Measurements from ENCODE around the gene BRME1.
"Not testable (repeated sequence)": the region's sequence is repeated elsewhere in the genome, so short reads cannot be mapped to it uniquely, and the experiment has no call there.

The BRME1 gene

DNA sequence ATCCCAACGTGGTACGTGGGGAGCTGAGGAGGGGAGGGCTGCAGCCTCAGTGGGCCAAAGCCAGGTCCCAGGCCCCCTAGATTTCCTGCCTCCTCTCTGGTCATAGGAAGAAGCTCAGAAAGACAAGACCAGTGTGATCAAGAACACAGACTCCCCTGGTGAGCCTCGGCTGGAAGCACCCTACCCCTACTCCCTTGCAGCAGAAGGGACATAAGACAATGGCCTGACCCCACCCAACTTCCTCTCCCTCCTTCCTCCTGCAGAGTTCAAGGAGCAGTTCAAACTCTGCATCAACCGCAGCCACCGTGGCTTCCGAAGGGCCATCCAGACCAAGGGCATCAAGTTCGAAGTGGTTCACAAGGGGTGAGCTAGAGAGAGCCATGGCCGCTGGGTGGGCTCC lies 20.8 kb upstream of the BRME1 start:
- DNase-seq (ENCODE audit: low read depth) = no peak

DNA sequence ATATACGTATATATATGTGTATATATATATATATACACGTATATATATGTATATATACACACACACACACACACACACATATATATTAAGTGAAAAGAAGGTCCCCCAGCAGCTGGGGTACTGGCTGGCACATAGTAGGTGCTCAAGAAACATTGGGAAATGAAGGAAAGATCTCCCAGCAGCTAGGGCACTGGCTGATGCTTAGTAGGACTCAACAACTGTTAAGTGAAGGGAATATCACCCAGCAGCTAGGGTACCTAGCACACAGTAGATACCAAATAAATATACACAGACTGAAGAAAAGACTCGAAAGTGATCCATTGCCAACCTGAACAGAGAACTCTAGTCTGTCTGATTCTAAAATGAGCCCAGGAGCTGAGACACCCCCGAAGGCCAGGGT lies 20.1 kb upstream of the BRME1 start:
- DNase-seq (ENCODE audit: low read depth) = no peak

DNA sequence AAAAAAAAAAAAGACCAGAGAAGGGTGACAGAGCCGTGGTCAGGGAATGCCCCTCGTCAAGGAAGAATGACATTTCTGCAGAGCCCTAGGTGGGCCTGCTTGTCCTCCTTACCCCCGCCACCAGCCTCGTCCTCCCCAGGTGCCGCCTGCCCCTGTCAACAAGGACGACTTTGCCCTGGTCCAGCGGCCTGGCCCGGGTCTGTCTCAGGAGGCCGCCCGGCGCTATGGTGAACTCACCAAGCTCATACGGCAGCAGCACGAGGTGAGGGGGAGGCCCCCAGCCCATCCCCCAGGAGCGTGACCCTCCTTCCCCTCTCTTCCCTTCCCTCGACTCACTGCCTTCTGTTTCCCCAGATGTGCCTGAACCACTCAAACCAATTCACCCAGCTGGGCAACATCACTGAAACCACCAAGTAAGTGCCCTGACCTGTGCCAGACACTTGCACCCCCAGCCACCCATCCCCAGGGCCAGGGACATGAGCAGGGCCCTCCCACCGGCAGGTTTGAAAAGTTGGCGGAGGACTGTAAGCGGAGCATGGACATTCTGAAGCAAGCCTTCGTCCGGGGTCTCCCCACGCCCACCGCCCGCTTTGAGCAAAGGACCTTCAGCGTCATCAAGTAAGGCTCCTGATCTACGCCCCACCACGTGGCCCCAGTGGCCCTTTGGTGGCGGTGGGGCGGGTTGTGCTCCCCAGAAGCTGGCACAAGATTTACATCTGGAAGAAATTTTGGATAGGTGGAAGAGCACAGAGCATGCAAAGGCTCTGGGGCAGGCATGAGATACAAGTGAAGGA lies 17.5 kb upstream of the BRME1 start:
- DNase-seq (ENCODE audit: low read depth) = no peak

DNA sequence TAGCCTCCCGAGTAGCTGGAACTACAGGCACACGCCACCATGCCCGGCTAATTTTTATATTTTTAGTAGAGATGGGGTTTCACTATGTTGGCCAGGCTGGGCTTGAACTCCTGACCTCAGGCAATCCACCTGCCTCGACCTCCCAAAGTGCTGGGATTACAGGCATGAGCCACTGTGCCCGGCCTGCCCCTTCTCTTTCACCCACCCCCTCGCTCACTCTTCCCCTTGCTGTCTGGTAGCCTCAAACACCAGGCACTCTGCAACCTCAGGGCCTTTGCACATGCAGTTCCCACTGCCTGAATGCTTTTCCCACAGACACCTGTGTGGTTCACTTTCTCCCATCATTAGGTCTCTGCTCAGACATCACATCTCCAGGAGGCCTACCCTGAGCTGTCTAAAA lies 16.2 kb upstream of the BRME1 start:
- not testable (repeated sequence) for DNase-seq (ENCODE audit: low read depth)

DNA sequence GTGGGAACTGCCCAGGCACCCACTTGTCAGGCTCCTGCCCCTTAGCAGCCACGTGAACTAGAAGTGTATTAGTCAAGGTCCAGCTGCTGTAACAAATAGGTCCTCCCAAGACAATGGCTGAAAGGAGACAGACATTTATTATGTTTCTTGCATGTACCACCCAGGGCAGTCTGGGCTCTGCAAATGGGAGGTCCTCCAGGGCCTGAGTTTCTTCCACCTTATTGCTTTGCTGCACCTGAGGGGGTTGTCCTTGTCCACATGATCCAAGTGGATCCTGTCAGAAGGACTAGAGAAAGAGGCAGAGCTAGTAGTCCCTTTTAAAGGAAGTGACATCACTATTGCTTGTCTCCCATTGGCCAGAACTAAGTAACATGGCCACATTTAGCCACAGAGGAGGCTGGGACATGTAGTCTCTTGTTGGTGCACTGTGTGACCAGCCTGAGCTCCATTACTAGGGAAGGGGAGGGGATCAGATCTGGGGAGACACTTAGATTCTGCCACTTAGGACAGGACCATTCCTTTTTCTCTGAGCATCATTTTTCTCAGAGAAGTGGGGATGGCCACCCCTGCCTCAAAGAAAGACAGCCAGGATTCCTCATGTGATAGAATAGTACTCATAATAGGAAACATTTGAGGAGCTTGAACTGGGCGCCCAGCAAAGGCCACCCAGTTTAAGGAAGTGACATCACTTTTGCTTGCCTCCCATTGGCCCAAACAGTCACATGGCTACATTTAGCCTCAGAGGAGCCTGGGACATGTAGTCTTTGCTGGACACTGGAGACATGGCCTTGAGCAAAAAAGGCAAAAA lies 15.2 kb upstream of the BRME1 start:
- DNase-seq (ENCODE audit: low read depth) = peak; percentile 55

DNA sequence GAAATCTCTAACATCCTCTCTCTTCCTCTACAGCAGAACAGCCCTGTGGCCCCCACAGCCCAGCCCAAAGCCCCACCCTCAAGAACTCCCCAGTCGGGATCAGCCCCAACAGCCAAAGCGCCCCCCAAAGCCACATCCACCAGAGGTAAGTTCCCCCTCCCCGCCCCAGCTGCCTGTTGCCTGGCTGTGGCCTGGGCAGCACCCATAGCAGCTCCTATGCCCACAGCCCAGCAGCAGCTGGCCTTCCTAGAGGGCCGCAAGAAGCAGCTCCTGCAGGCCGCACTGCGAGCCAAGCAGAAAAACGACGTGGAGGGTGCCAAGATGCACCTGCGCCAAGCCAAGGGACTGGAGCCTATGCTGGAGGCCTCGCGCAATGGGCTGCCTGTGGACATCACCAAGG lies 14.6 kb upstream of the BRME1 start:
- DNase-seq (ENCODE audit: low read depth) = no peak

DNA sequence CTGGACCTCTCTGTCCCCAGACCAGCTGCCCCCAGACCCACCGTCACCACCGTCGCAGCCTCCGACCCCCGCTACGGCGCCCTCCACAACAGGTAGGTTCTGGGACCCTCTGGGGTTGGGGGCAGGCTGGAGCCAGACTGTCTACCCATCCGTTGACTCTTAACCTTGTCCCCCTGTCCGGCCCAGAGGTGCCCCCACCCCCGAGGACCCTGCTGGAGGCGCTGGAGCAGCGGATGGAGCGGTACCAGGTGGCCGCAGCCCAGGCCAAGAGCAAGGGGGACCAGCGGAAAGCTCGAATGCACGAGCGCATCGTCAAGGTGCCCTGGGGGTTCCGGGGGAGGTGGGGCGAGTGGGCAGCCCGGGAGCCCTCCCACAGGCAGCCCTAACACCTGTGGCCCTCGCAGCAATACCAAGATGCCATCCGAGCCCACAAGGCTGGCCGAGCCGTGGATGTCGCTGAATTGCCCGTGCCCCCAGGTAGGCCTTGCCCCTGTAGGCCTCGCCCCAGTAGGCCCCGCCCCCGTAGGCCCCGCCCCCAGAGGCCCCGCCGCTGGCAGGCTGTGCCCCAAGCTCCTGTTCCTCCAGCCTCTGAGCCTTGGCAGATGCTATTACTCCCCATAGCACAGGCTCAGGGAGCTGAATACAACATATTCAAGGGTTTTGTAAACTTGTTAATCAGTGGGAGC lies 13.0 kb upstream of the BRME1 start:
- DNase-seq (ENCODE audit: low read depth) = no peak

DNA sequence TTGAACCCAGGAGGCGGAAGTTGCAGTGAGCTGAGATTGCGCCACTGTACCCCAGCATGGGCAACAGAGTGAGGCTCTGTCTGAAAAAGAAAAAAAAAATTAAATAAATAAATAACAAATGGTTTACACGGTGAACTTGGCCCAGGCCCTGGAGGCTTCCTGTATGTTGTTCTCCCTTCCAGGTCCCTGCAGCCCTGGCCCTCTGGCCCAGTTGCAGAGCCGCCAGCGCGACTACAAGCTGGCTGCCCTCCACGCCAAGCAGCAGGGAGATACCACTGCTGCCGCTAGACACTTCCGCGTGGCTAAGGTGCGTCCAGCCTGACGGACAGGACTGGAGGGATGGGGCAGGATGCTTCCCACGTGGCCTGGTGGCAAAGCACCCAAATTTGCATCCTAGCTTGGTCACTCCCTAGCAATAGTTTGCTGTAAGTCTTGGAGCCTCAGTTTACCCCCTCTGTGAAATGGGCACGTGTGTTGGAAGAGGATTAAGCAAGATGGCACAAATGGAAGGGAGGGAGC lies 12.0 kb upstream of the BRME1 start:
- DNase-seq (ENCODE audit: low read depth) = no peak

DNA sequence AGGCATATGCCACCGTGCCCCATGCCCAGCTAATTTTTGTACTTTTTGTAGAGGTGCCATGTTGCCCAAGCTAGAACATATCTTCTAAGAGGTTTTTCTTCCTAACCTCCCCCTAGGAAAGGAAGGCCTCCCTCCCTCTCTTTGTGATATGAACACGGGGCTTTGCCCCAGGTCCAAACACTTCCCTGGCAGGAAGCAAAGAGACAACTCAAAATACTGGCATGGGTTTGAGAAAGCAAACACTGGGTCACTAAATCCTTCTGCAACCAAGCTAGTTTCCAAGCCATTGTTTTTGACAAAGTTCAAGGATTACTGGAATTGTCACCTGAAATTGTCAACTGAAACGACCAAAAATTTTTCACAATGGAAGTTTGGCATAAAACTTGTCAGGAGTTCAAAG lies 8.9 kb upstream of the BRME1 start:
- DNase-seq (ENCODE audit: low read depth) = no peak

DNA sequence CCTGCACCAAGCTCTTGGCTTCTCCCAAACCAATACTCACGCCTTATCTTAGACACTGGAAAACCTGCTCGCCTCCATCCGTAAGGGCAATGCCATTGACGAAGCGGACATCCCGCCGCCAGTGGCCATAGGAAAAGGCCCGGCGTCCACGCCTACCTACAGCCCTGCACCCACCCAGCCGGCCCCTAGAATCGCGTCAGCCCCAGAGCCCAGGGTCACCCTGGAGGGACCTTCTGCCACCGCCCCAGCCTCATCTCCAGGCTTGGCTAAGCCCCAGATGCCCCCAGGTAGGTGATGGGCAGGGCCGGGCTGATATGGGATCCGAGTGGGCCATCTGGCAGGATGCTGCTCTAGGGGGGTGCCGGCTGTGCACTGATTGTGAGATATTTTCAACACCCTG lies 7.4 kb upstream of the BRME1 start:
- no peak for DNase-seq (ENCODE audit: low read depth)

DNA sequence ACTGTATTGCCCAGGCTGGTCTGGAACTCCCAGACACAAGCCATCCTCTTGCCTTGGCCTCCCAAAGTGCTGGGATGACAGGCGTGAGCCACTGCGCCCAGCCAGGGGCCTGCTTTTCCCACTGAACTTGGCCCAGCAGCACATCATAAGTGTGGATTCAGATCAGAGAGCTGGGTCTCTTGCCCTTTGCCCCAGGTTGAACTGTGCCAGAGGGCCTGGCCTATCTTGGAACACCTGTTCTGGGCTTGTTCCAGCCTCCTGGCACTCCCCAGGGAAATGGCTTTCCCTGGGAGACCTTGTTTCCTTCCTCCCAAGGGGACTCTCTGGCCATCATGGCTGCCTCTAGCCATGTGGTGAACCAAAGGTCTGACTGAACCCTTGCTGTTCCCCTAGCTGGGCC lies 3.5 kb upstream of the BRME1 start:
- no peak for DNase-seq (ENCODE audit: low read depth)

DNA sequence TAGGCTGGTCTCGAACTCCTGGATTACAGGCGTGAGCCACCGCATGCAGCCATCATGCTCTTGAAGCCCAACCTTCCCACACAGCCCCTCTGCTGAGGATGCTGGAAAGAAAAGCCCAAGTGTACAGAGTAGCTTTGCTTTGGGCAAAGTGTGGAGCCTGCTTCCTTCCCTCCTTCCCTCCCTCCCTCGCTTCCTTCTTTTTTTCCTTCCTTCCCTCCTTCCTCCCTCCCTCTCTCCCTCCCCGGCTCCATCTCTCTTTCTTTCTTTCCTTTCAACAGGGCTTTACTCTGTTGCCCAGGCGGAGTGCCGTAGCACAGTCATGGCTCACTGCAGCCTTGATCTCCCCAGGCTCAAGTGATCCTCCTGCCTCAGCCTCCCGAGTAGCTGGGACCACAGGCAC lies 2.8 kb upstream of the BRME1 start:
- DNase-seq (ENCODE audit: low read depth) = no peak

DNA sequence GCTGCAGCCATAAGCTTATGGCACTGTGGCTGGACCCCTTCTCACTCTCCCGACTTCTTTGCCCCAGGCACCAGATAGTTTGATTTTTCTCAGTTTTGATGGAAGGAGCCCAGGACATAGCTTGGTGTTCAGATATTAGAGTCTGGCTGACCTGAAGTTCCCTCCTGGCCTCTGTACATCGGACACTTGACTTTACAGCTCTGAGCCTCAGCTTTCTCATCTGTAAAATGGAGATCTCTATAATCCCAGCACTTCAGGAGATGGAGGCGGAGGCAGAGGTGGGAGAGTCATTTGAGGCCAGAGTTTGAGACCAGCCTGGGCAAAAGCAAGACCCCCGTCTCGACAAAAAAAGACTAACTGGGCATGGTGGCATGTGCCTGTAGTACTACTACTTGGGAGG lies 993 bp upstream of the BRME1 start:
- DNase-seq (ENCODE audit: low read depth) = no peak

DNA sequence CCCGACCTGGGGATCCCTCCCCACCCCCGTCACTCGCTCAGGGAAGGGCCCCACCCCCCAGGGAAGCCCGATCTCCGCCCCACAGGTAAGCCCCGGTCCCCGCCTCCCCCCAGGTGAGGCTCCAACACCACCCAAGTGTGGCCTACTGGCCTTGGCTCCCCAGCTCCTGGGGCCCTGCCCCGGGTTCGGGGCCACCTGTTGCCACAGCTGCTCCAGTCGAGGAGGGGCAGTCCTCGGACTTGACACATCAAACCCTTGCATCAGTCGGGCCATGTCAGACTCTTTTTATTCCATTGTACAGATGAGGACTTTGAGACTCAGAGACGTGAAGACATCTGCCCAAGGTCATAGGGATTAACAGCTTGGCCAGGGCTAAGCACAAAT lies 596 bp upstream of the BRME1 start:
- DNase-seq (ENCODE audit: low read depth) = no peak

DNA sequence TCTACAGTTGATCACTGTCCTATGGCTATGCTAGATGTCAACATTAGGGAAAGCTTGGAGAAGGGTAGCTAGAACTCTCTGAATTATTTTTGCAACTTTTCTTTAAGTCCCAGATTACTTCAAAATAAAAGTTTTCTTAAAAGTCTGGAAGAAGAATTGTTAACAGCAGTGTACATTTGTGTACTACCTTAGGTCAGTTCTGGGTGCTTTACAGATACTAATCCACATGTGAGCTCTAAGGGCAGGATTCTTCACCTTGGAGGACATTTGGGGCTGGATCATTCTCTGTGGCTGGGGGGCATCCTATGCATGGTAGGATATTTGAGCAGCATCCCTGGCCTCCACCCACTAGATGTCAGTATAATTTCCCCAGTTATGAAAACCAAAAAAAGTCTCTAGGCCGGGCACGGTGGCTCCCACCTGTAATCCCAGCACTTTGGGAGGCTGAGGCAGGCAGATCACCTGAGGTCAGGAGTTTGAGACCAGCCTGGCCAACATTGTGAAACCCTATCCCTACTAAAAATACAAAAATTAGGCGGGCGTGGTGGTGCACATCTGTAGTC lies 2.8 kb downstream of the BRME1 start:
- no peak for DNase-seq (ENCODE audit: low read depth)

DNA sequence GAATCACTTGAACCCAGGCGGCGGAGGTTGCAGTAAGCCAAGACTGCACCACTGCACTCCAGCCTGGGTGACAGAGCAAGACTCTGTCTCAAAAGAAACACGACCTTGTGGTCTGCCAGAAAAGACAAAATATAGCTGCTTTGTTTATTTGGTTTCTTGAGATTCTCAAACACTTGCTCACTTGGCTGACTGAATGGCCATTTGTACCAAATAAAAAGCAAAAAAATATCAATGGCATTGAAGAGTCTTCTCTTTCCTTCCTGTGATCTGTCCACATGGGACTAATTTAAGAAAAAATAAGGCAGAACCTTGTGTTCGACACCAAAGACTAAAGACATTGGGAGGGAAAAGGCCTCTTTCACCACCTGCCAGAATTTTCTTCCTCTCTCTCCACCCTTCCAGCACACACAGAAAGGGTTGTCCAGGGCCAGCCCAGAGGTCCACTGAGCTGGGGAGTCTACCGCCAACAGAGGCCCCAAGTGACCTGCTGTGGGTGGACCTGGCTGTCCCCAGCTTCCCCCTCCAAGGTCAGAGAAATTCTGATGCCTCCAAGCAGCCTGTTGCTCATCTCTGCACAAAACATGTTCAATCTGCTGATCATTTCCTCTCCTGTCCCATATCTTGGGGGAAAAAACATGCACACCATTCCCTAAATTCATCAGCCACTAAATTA lies 5.9 kb downstream of the BRME1 start:
- DNase-seq (ENCODE audit: low read depth) = peak; percentile 23

DNA sequence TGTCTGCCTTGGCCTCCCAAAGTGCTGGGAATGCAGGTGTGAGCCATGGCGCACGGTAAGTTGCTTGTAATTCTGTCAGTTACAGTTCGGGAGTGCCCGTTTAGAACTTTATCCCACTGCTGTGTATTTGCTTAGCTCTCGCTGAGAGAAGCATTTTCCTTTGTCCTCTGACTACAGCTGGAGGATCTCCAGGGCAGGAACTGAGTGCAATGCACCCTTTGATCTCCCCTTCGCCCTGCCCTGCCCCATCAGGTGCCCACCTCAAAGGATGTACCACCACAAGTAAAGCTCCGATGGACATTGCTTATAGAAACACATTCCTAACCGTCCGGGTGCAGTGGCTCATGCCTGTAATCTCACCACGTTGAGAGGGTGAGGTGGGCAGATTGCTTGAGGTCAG lies 6.5 kb downstream of the BRME1 start:
- DNase-seq (ENCODE audit: low read depth) = no peak

DNA sequence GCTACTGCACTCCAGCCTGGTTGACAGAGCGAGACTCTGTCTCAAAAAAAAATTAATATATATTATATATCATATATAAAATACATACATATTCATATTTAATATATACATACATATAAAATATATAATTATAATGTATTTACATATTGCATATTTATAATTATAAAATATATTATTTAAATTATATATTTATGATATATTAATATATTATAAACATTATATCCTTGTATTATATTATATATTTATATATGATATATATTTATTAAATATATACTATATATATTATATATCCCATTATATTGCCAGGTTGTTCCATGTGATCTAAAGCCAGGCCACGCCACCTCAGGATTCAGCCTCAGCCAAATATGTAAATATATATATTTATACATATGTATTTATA lies 9.7 kb downstream of the BRME1 start:
- no peak for DNase-seq (ENCODE audit: low read depth)

DNA sequence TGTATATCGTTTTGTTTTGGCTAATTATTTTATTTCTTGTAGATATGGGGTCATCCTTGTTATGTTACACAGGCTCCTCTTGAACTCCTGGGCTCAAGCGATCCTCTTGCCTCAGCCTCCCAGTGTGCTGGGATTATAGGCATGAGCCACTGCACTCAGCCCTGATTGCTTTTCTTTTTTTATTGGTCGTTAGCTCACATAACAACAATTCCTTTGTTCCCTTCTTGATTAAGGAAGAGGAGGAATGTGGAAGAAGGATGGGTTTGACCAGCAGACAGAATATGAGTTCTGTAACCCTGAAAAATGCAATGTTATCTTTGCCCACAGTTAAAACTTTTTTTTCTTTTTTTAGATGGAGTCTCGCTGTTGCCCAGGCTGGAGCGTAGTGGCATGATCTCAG lies 11.4 kb downstream of the BRME1 start:
- no peak for DNase-seq (ENCODE audit: low read depth)

DNA sequence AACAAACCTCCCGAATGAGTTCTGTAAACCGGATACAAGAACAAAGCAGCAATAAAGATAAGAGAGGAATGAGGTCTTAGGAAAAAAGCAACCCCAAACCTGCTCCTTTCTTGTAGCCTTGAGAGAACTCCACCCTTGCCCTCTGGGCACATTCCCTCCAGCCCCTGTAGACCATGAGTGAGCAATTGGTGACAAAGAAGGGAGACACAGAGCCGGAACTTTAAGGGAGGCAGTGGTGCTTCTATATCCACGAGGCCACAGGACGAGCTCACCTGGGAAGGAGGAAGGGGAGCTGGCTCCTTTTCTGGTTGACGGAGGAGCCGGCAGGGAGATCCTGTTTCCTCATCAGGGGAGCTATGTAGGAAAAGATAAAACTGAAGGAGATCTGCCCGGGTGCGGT lies 13.0 kb downstream of the BRME1 start:
- DNase-seq (ENCODE audit: low read depth) = no peak

DNA sequence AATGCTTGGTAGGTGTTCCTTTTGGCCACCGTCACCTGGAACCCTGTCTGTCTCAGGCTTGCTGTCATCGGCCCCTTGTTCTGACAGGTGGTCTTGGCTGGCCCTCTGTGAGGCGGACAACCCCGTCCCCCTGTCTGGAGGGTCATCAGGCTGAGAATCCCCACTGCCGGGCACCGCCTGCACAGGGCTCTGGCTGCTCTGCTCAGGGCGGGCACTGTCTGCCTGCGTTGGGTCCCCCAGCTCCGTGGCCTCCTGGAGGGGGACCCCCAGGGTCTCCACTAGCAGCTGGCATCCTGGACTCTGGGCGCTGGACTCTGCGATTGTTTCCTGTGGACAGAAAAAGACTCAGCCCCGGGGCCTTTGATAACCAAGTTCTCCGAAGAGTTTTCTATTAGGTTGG lies 15.8 kb downstream of the BRME1 start:
- no peak for DNase-seq (ENCODE audit: low read depth)

DNA sequence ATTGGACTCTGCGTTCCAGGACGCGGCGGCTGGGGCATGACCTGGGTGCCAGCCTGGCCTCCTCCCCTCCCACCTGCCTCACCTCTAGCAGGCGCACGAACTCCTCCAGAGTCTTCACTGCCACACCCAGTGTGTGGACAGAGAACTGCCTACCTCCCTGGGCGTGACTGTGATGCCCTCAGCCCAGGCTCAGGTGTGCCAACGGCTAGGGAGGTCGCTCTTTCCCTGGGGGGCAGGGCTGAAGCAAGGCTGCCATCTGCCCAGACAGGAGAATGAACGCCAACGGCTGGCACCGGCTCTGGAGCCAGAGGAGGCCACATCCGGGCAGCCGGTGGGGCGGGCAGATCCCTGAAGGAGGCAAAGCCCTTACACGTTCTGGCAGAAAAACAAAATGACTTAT lies 17.6 kb downstream of the BRME1 start:
- no peak for DNase-seq (ENCODE audit: low read depth)
